SKM-1 (cell line): Measurements from ENCODE around the gene SLC9A9.

Experiments used
- DNase-seq: peaks from one replicate; lab custom pipeline; 2025; ENCODE audit not compliant: unreplicated experiment; lab: John Stamatoyannopoulos, UW

SLC9A9 gene

GRCh38 chr3:143652118-143652517 lies 196.2 kb downstream of the SLC9A9 start:
- DNase-seq = no peak

- DNase-seq = no peak
Measured at GRCh38 chr3:143650827-143651226, 197.4 kb downstream of the SLC9A9 start.

GRCh38 chr3:143650120-143650519 lies 198.1 kb downstream of the SLC9A9 start:
- no peak for DNase-seq

- DNase-seq = no peak
Measured at GRCh38 chr3:143648708-143649107, 199.6 kb downstream of the SLC9A9 start.

- no peak for DNase-seq
Measured at GRCh38 chr3:143648218-143648617, 200.1 kb downstream of the SLC9A9 start.

- DNase-seq = no peak
Measured at GRCh38 chr3:143644370-143645089, 203.7 kb downstream of the SLC9A9 start.

- DNase-seq = no peak
Measured at GRCh38 chr3:143643905-143644304, 204.4 kb downstream of the SLC9A9 start.

GRCh38 chr3:143640774-143641173 lies 207.5 kb downstream of the SLC9A9 start:
- DNase-seq = no peak

- DNase-seq = no peak
Measured at GRCh38 chr3:143637133-143637532, 211.1 kb downstream of the SLC9A9 start.

GRCh38 chr3:143634991-143635390 lies 213.3 kb downstream of the SLC9A9 start:
- no peak for DNase-seq

- DNase-seq = no peak
Measured at GRCh38 chr3:143634427-143634826, 213.8 kb downstream of the SLC9A9 start.

- no peak for DNase-seq
Measured at GRCh38 chr3:143633816-143634215, 214.5 kb downstream of the SLC9A9 start.

- no peak for DNase-seq
Measured at GRCh38 chr3:143629726-143630125, 218.5 kb downstream of the SLC9A9 start.

- DNase-seq = no peak
Measured at GRCh38 chr3:143628971-143629370, 219.3 kb downstream of the SLC9A9 start.

- DNase-seq = no peak
Measured at GRCh38 chr3:143627336-143627735, 220.9 kb downstream of the SLC9A9 start.

GRCh38 chr3:143619231-143619630 lies 229.0 kb downstream of the SLC9A9 start:
- no peak for DNase-seq

- DNase-seq = no peak
Measured at GRCh38 chr3:143617050-143617449, 231.2 kb downstream of the SLC9A9 start.

- no peak for DNase-seq
Measured at GRCh38 chr3:143613226-143613625, 235.0 kb downstream of the SLC9A9 start.

- no peak for DNase-seq
Measured at GRCh38 chr3:143612541-143612940, 235.7 kb downstream of the SLC9A9 start.

GRCh38 chr3:143608966-143609365 lies 239.3 kb downstream of the SLC9A9 start:
- no peak for DNase-seq

- no peak for DNase-seq
Measured at GRCh38 chr3:143605233-143605950, 242.9 kb downstream of the SLC9A9 start.

- no peak for DNase-seq
Measured at GRCh38 chr3:143604402-143605185, 243.7 kb downstream of the SLC9A9 start.
